Testis (tissue), 2 donors: Measurements from ENCODE around the gene RTN4RL2.

Experiments
- POLR2A ChIP-seq: fragments of 450-650 bp; IDR thresholded peaks from one replicate; pipeline ENCODE4 v1.6.1; 2017; ENCODE audit warnings: antibody characterized with exemption, mild to moderate bottlenecking, moderate library complexity
- TF ChIP-seq, protein P1 (sequence below), 3 experiments: fragments of 450-650 bp in 2 of 3; fragments of 200-600 bp in 1 of 3; sonication (generic) in 1 of 3; IDR thresholded peaks; one replicate each; pipeline ENCODE4 v1.5.1; 2016 to 2019; ENCODE audit warnings: antibody characterized with exemption in 3 of 3, mild to moderate bottlenecking in 2 of 3, moderate library complexity in 1 of 3

- TF ChIP-seq, protein P1, sequence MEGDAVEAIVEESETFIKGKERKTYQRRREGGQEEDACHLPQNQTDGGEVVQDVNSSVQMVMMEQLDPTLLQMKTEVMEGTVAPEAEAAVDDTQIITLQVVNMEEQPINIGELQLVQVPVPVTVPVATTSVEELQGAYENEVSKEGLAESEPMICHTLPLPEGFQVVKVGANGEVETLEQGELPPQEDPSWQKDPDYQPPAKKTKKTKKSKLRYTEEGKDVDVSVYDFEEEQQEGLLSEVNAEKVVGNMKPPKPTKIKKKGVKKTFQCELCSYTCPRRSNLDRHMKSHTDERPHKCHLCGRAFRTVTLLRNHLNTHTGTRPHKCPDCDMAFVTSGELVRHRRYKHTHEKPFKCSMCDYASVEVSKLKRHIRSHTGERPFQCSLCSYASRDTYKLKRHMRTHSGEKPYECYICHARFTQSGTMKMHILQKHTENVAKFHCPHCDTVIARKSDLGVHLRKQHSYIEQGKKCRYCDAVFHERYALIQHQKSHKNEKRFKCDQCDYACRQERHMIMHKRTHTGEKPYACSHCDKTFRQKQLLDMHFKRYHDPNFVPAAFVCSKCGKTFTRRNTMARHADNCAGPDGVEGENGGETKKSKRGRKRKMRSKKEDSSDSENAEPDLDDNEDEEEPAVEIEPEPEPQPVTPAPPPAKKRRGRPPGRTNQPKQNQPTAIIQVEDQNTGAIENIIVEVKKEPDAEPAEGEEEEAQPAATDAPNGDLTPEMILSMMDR (IDR thresholded peaks at IDR 0.05): no peak
- TF ChIP-seq POLR2A: no peak
Observed at GRCh38 chr11:57483562-57483918, 23.2 kb downstream of the RTN4RL2 start.
